H1 (cell line): ENCODE results near the gene PLEKHN1. TPM values are rescaled to one million over a fixed set of nuclear protein-coding genes. Genes with fewer than 3 reads are reported as not detected.

Experiments used
- CTCF ChIA-PET: fragments of 300-600 bp; sonication (Branson Sonifier 250); formaldehyde crosslinking; loops from one replicate; lab custom pipeline; 2021; ENCODE audit not compliant: partially characterized antibody; lab: Charles Lee
- POLR2A ChIA-PET: fragments of 300-600 bp; sonication (Branson Sonifier 250); formaldehyde crosslinking; loops from one replicate; lab custom pipeline; 2021; ENCODE audit warnings: inconsistent platforms; ENCODE audit not compliant: partially characterized antibody; lab: Charles Lee
- DNase-seq, 2 experiments: peaks; one replicate each; pipeline versions ENCODE4 v3.0.0 to v3.0.0-alpha.2; 2010 to 2022; ENCODE audit warnings: low spot score in 2 of 2, low read depth in 1 of 2, mixed read lengths in 1 of 2
- FAIRE-seq: peaks from 2 replicates; lab custom pipeline; 2011; peaks lifted over from hg19 to GRCh38; lab: Jason Lieb, UNC
- H2AFZ ChIP-seq: 2 replicates; pipeline ENCODE4 v1.8.1; 2012; ENCODE audit warnings: low read length, inconsistent platforms
- H2AK5ac ChIP-seq: 2 replicates; pipeline ENCODE4 v1.6.1; 2013; ENCODE audit warnings: low read depth, low read length
- H2BK120ac ChIP-seq: replicated peaks from 2 replicates; pipeline ENCODE3; 2013; ENCODE audit warnings: low read depth, low read length, inconsistent platforms
- H2BK12ac ChIP-seq: 2 replicates; pipeline ENCODE4 v1.6.1; 2013; ENCODE audit warnings: low read depth, low read length
- H2BK15ac ChIP-seq: 2 replicates; pipeline ENCODE4 v1.6.1; 2013; ENCODE audit warnings: low read length
- H2BK20ac ChIP-seq: 2 replicates; pipeline ENCODE4 v1.6.1; 2013; ENCODE audit warnings: low read length
- H2BK5ac ChIP-seq: 2 replicates; pipeline ENCODE4 v1.6.1; 2013; ENCODE audit warnings: low read depth, low read length
- H3K14ac ChIP-seq: 2 replicates; pipeline ENCODE4 v1.6.1; 2013; ENCODE audit warnings: inconsistent platforms; ENCODE audit not compliant: insufficient read length
- H3K18ac ChIP-seq: 2 replicates; pipeline ENCODE4 v1.6.1; 2013; ENCODE audit warnings: low read length; ENCODE audit errors: extremely low read depth
- H3K23ac ChIP-seq: 2 replicates; pipeline ENCODE4 v1.6.1; 2013; ENCODE audit warnings: inconsistent platforms; ENCODE audit not compliant: insufficient read length
- H3K23me2 ChIP-seq: 2 replicates; pipeline ENCODE4 v1.6.1; 2013; ENCODE audit warnings: low read depth, low read length
- H3K27ac ChIP-seq: 2 replicates; pipeline ENCODE4 v1.6.1; 2011; ENCODE audit warnings: low read depth, low read length, inconsistent platforms
- H3K27me3 ChIP-seq, 4 experiments: replicated peaks in 1 of 4; 1 replicate in 1 of 4; 2 replicates in 3 of 4; pipeline versions ENCODE4 v1.6.1 to v1.8.1; 2011 to 2013; ENCODE audit warnings: low read length in 3 of 4, mild to moderate bottlenecking in 3 of 4, inconsistent platforms in 2 of 4, mixed read lengths in 2 of 4, moderate library complexity in 1 of 4; ENCODE audit not compliant: control insufficient read depth in 3 of 4, insufficient read depth in 3 of 4; ENCODE audit errors: extremely low read depth in 1 of 4
- H3K36me3 ChIP-seq, 4 experiments: 2 replicates each; pipeline versions ENCODE4 v1.6.1 to v1.8.1; 2011 to 2013; ENCODE audit warnings: mild to moderate bottlenecking in 4 of 4, low read length in 3 of 4, moderate library complexity in 2 of 4, control low read depth in 1 of 4, inconsistent platforms in 1 of 4; ENCODE audit not compliant: insufficient read depth in 4 of 4, control insufficient read depth in 2 of 4
- H3K4ac ChIP-seq: replicated peaks from 2 replicates; pipeline ENCODE3; 2013; ENCODE audit warnings: low read length, low read depth, mixed read lengths, inconsistent platforms; ENCODE audit not compliant: insufficient read length
- H3K4me1 ChIP-seq, 4 experiments: replicated peaks in 1 of 4; 1 replicate in 1 of 4; 2 replicates in 3 of 4; pipeline versions ENCODE4 v1.6.1 to v1.8.1; 2011 to 2013; ENCODE audit warnings: low read length in 3 of 4, inconsistent platforms in 2 of 4, mixed read lengths in 1 of 4; ENCODE audit not compliant: insufficient read depth in 4 of 4, control insufficient read depth in 3 of 4
- H3K4me2 ChIP-seq, 2 experiments: 2 replicates each; pipeline versions ENCODE4 v1.6.1 to v1.8.1; 2011 to 2013; ENCODE audit warnings: low read depth in 2 of 2, low read length in 2 of 2, control low read depth in 1 of 2, inconsistent platforms in 1 of 2, mild to moderate bottlenecking in 1 of 2; ENCODE audit not compliant: insufficient read depth in 1 of 2
- H3K4me3 ChIP-seq, 4 experiments: fragments of 200-600, 300-600 bp in 1 of 4; sonication (generic), shearing (Covaris generic), sonication (Bioruptor Twin) in 1 of 4; 2 replicates each; pipeline versions ENCODE4 v1.5.1 to v1.8.1; 2011 to 2016; ENCODE audit warnings: low read length in 4 of 4, low read depth in 3 of 4, control low read depth in 2 of 4, inconsistent platforms in 2 of 4, mild to moderate bottlenecking in 2 of 4, mixed read lengths in 1 of 4, moderate library complexity in 1 of 4; ENCODE audit not compliant: insufficient read depth in 2 of 4; ENCODE audit errors: extremely low read depth in 1 of 4
- H3K56ac ChIP-seq: replicated peaks from 2 replicates; pipeline ENCODE3; 2013; ENCODE audit warnings: low read depth, mild to moderate bottlenecking, mixed read lengths, low read length, inconsistent platforms; ENCODE audit not compliant: insufficient read length
- H3K79me1 ChIP-seq: 2 replicates; pipeline ENCODE4 v1.6.1; 2013; ENCODE audit warnings: low read depth, low read length, control low read depth
- H3K79me2 ChIP-seq, 2 experiments: 2 replicates each; pipeline versions ENCODE4 v1.6.1 to v1.8.1; 2012 to 2013; ENCODE audit warnings: low read length in 2 of 2, mild to moderate bottlenecking in 2 of 2, inconsistent platforms in 1 of 2; ENCODE audit not compliant: insufficient read depth in 2 of 2, control insufficient read depth in 1 of 2
- H3K9ac ChIP-seq, 4 experiments: replicated peaks in 1 of 4; 1 replicate in 1 of 4; 2 replicates in 3 of 4; pipeline versions ENCODE4 v1.6.1 to v1.8.1; 2011 to 2013; ENCODE audit warnings: low read depth in 3 of 4, low read length in 3 of 4, control low read depth in 2 of 4, mild to moderate bottlenecking in 2 of 4, moderate library complexity in 2 of 4, inconsistent platforms in 1 of 4; ENCODE audit errors: extremely low read depth in 1 of 4
- H3K9me3 ChIP-seq, 2 experiments: 2 replicates each; pipeline versions ENCODE4 v1.6.1 to v1.8.1; 2012 to 2013; ENCODE audit warnings: mild to moderate bottlenecking in 2 of 2, moderate library complexity in 2 of 2, control low read depth in 1 of 2, inconsistent platforms in 1 of 2, low read depth in 1 of 2, low read length in 1 of 2, mixed read lengths in 1 of 2; ENCODE audit not compliant: insufficient read depth in 2 of 2
- H4K20me1 ChIP-seq, 2 experiments: replicated peaks in 1 of 2; 2 replicates each; pipeline versions ENCODE3 to v1.8.1; 2011 to 2013; ENCODE audit warnings: inconsistent platforms in 2 of 2, low read length in 2 of 2, mild to moderate bottlenecking in 1 of 2; ENCODE audit not compliant: insufficient read depth in 2 of 2, control insufficient read depth in 1 of 2
- H4K5ac ChIP-seq: 2 replicates; pipeline ENCODE4 v1.6.1; 2013; ENCODE audit warnings: low read length, low read depth, mixed read lengths, inconsistent platforms; ENCODE audit not compliant: insufficient read length
- H4K8ac ChIP-seq: 2 replicates; pipeline ENCODE4 v1.8.0; 2013; ENCODE audit warnings: mild to moderate bottlenecking, moderate library complexity, low read length, inconsistent platforms; ENCODE audit not compliant: insufficient read depth; ENCODE audit errors: extremely low read depth
- H4K91ac ChIP-seq: replicated peaks from 2 replicates; pipeline ENCODE3; 2013; ENCODE audit warnings: low read length, mixed read lengths, inconsistent platforms; ENCODE audit not compliant: insufficient read length
- CBX5 ChIP-seq: fragments of 300-800, 300-1000 bp; sonication (generic); IDR thresholded peaks from 2 replicates; pipeline ENCODE4 v1.7.1; 2016; ENCODE audit warnings: antibody characterized with exemption, low read length, low read depth
- NANOG ChIP-seq: IDR thresholded peaks from 2 replicates; pipeline ENCODE4 v1.6.1; 2011; ENCODE audit warnings: low read length, low read depth, mild to moderate bottlenecking, inconsistent platforms; ENCODE audit not compliant: insufficient read depth, poor library complexity, severe bottlenecking
- PHF8 ChIP-seq: fragments of 200-600 bp; sonication (generic); conservative IDR thresholded peaks from 2 replicates; pipeline ENCODE4 v1.7.1; 2012; ENCODE audit warnings: low read depth, mild to moderate bottlenecking, inconsistent platforms, low read length, moderate library complexity
- RAD21 ChIP-seq, 2 experiments: IDR thresholded peaks in 1 of 2; conservative IDR thresholded peaks in 1 of 2; 2 replicates each; pipeline ENCODE4 v1.6.1; 2011; ENCODE audit warnings: low read depth in 2 of 2, low read length in 2 of 2, improper control_type of control experiment in 1 of 2, inconsistent platforms in 1 of 2, mild to moderate bottlenecking in 1 of 2, moderate library complexity in 1 of 2
- SAP30 ChIP-seq: fragments of 300-600 bp; sonication (generic); IDR thresholded peaks from 2 replicates; pipeline ENCODE4 v1.7.1; 2012; ENCODE audit warnings: low read length, moderate library complexity, mild to moderate bottlenecking, inconsistent platforms; ENCODE audit not compliant: insufficient read depth, insufficient replicate concordance
- SIRT6 ChIP-seq: IDR thresholded peaks from one replicate; pipeline ENCODE4 v1.7.1; 2012; ENCODE audit warnings: low read length, inconsistent platforms
- WGBS, 2 experiments: shearing (Covaris generic) in 1 of 2; methylation state at CpG; one replicate each; pipeline versions ENCODE4 v1.1.6 to v1.1.7; 2013 to 2015; ENCODE audit warnings: low lambda C conversion rate in 2 of 2, mixed read lengths in 2 of 2, inconsistent platforms in 1 of 2, low coverage in 1 of 2, missing lambda C conversion rate in 1 of 2; ENCODE audit not compliant: insufficient replicate concordance in 2 of 2, insufficient coverage in 1 of 2, insufficient read length in 1 of 2; ENCODE audit errors: extremely low coverage in 1 of 2, missing lambda C conversion rate in 1 of 2; 5-methylcytosine and 5-hydroxymethylcytosine counted together
- polyA plus RNA-seq, 7 experiments: library from polyadenylated mRNA; depleted of rRNA in 3 of 7; stranded (reverse) in 5 of 7; unstranded in 2 of 7; fragments of >200 nt in 5 of 7; fragments of 200-250 nt in 2 of 7; gene quantifications; 1 replicate in 5 of 7; 2 replicates in 1 of 7; 4 replicates in 1 of 7; pipeline versions ENCODE4 v1.2.1 to v1.2.3, GENCODE V29; 2011 to 2013; ENCODE audit warnings: missing spikeins in 2 of 7, mixed read lengths in 2 of 7
- total RNA-seq: library from RNA; stranded (reverse); fragmentation: NEBNext Ultra II Directional; extraction: Animal tissue kit (Norgen Biotek cat#: 25700); gene quantifications from 2 replicates; pipeline ENCODE4 v1.2.1, GENCODE V29; 2021

Gene PLEKHN1
- total and polyA plus RNA-seq, 2 of the 8 experiments (the other 6 are each of a cell fraction or from before 2014, with no cell fraction given) = 0.39 to 1.5 TPM

- peaks cover 0 to 28% (median 12%) of the 10 kb centered on the region in 4 experiments; a peak in 6 of 7 replicates for H3K4me1 ChIP-seq
- no peak overlapping the region for H4K8ac ChIP-seq
- no peak overlapping the region for H2AFZ ChIP-seq
- no peak overlapping the region for H3K27ac ChIP-seq
- H3K36me3 ChIP-seq = peaks cover 0 to 8% (median 0%) of the 10 kb centered on the region in 4 experiments; a peak in 1 of 8 replicates
- no peak overlapping the region for H3K4me3 ChIP-seq
- H4K91ac ChIP-seq = no peak overlapping the region
- no peak overlapping the region for H3K18ac ChIP-seq
- peaks cover 21 to 25% of the 10 kb centered on the region in 2 experiments for H4K20me1 ChIP-seq
- no peak overlapping the region for H3K4ac ChIP-seq
- no peak overlapping the region for H3K4me2 ChIP-seq
- no peak overlapping the region for H2BK15ac ChIP-seq
- no peaks in the 10 kb centered on the region for H3K9me3 ChIP-seq
- no peak overlapping the region for H3K23ac ChIP-seq
- H3K14ac ChIP-seq = no peak overlapping the region
- no peak for TF ChIP-seq SAP30
- no peak for TF ChIP-seq NANOG
- TF ChIP-seq RAD21 (IDR thresholded peaks at IDR 0.05 in 1 of 2, conservative IDR thresholded peaks at IDR 0.05 in 1 of 2; ENCODE audit: low read depth in 2 of 2, low read length in 2 of 2) = no peak
- TF ChIP-seq SIRT6 = no peak
- TF ChIP-seq CBX5 = no peak
- TF ChIP-seq PHF8 = no peak
- WGBS, 2 experiments = 59% methylated on average over 9 of the region's 9 CpGs; no CpG with 5 or more reads in 1 of the 2 experiments
- H2BK12ac ChIP-seq = no peak overlapping the region
- FAIRE-seq (no peak), DNase-seq (no peak)
- H3K27me3 ChIP-seq = peaks cover 85 to 99% (median 96%) of the 10 kb centered on the region in 4 experiments
- no peak overlapping the region for H2AK5ac ChIP-seq
- ChIA-PET POLR2A (interaction anchor here (1.5 to 2.3 kb wide), 2 partner anchors 12 to 22 kb away, joined by 9 to 14 read pairs; no protein-coding TSS in a partner anchor), CTCF (interaction anchor here (1.1 to 3.6 kb wide), 4 partner anchors 11 to 71 kb away, joined by 4 to 18 read pairs (median 10); no protein-coding TSS in a partner anchor)
- no peaks in the 10 kb centered on the region for H3K79me1 ChIP-seq
- no peaks in the 10 kb centered on the region for H3K79me2 ChIP-seq
- no peak overlapping the region for H2BK120ac ChIP-seq
- H3K56ac ChIP-seq = no peak overlapping the region
- H4K5ac ChIP-seq = no peak overlapping the region
- no peak overlapping the region for H2BK5ac ChIP-seq
- no peak overlapping the region for H2BK20ac ChIP-seq
- H3K9ac ChIP-seq = no peak overlapping the region
- H3K23me2 ChIP-seq = peaks cover 6% of the 10 kb centered on the region; the same call in 1 of the 2 replicates
Observed at GRCh38 chr1:927234-927633, 39.0 kb upstream of the PLEKHN1 start.
